Endodermal cell (in vitro differentiated cells): ENCODE data around the gene DGCR8. TPM values are rescaled to one million over a fixed set of nuclear protein-coding genes. Genes with fewer than 3 reads are reported as not detected.

ENCODE experiments used
- DNase-seq: peaks from one replicate; pipeline ENCODE4 v3.0.0-alpha.2; 2017
- H3K27ac ChIP-seq: 2 replicates; pipeline ENCODE4 v1.5.1; 2013; ENCODE audit warnings: mild to moderate bottlenecking, low read depth, low read length, moderate library complexity
- H3K27me3 ChIP-seq: 2 replicates; pipeline ENCODE4 v1.6.1; 2013; ENCODE audit warnings: mild to moderate bottlenecking, low read length, moderate library complexity; ENCODE audit not compliant: insufficient read depth, control insufficient read depth, poor library complexity, severe bottlenecking
- H3K36me3 ChIP-seq: 2 replicates; pipeline ENCODE4 v1.7.0; 2013; ENCODE audit warnings: mild to moderate bottlenecking, low read length, moderate library complexity; ENCODE audit not compliant: control insufficient read depth, insufficient read depth
- H3K4me1 ChIP-seq: one replicate; pipeline ENCODE4 v1.7.0; 2013; ENCODE audit warnings: low read length; ENCODE audit not compliant: control insufficient read depth, insufficient read depth
- H3K4me3 ChIP-seq: 2 replicates; pipeline ENCODE4 v1.5.1; 2013; ENCODE audit warnings: mild to moderate bottlenecking, low read length, moderate library complexity
- H3K9ac ChIP-seq: 2 replicates; pipeline ENCODE4 v1.6.1; 2013; ENCODE audit warnings: mild to moderate bottlenecking, low read length, moderate library complexity; ENCODE audit not compliant: poor library complexity, severe bottlenecking; ENCODE audit errors: extremely low read depth
- H3K9me3 ChIP-seq: 2 replicates; pipeline ENCODE4 v1.6.1; 2013; ENCODE audit warnings: mild to moderate bottlenecking, low read length, moderate library complexity; ENCODE audit not compliant: control insufficient read depth
- H3K27ac Mint-ChIP-seq: 2 replicates; pipeline ENCODE4 v1.8.0; 2020; ENCODE audit warnings: mixed read lengths
- H3K27me3 Mint-ChIP-seq: 2 replicates; pipeline ENCODE4 v1.8.0; 2021; ENCODE audit warnings: mild to moderate bottlenecking, mixed read lengths; ENCODE audit not compliant: insufficient read depth
- H3K36me3 Mint-ChIP-seq: 2 replicates; pipeline ENCODE4 v1.8.0; 2020; ENCODE audit warnings: low read depth, mixed read lengths
- H3K4me1 Mint-ChIP-seq: 2 replicates; pipeline ENCODE4 v1.8.0; 2020; ENCODE audit warnings: mixed read lengths
- H3K4me3 Mint-ChIP-seq: 2 replicates; pipeline ENCODE4 v1.8.0; 2020; ENCODE audit warnings: mild to moderate bottlenecking, moderate library complexity, mixed read lengths
- H3K9me3 Mint-ChIP-seq: 2 replicates; pipeline ENCODE4 v1.8.0; 2020; ENCODE audit warnings: mild to moderate bottlenecking, mixed read lengths
- WGBS, 2 experiments: methylation state at CpG; one replicate each; pipeline versions ENCODE4 v1.1.5 to v1.1.7; 2013; ENCODE audit warnings: missing lambda C conversion rate in 2 of 2, mixed read lengths in 1 of 2; ENCODE audit not compliant: insufficient coverage in 1 of 2, insufficient read length in 1 of 2; 5-methylcytosine and 5-hydroxymethylcytosine counted together
- total RNA-seq, 2 donors: library from RNA; stranded (reverse); fragmentation: NEBNext Ultra II Directional in 1 of 2; extraction: Animal tissue kit (Norgen Biotek cat#: 25700) in 1 of 2; gene quantifications; 2 replicates in 1 of 2; 3 replicates in 1 of 2; pipeline ENCODE4 v1.2.1, GENCODE V29; 2021
- TF ChIP-seq, protein P1 (sequence below): fragments of 200-600 bp; sonication (generic); conservative IDR thresholded peaks from 2 replicates; pipeline ENCODE4 v1.5.0; 2021; ENCODE audit warnings: antibody characterized with exemption, mild to moderate bottlenecking

Gene DGCR8
- total RNA-seq, 2 donors from 2014 or later: 61.3 to 76.1 TPM

DNA sequence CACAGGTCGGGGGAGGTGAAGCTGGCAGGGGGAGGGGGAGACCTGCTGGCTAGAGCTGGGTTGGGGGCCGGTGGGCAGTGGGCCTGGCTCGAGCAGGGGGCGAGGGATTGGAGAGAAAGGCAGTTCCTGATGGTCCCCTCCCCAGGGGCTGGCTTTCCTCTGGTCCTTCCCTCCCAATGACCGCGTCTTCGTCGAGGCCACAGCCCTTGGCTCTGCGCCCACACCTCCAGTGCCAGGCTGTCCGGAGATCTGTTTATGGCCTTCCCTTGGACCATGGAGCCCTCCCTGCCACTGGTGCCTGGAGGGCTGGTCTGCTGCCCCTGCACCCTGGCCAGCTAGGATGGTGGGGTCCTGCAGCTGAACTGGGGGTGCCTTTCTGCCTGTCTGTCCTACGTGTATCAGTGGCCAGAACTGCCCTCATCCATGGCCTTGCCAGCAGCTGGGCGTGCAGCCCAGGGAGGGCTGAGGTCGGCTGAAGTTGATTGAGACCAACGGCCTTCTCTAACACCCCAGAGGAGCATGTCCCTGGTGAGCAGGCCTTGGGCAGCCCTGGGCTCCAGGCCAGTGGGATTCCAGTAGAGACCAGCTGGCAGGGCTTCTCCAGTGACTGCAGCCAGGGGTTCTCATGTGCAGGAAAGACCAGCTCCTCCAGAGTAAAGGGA is 46.9 kb upstream of the DGCR8 start:
- Histone ChIP-seq H3K9me3 (no peaks in the 10 kb centered on the region), H3K9ac (no peak overlapping the region), H3K4me3 (no peak overlapping the region), H3K27ac (no peak overlapping the region), H3K36me3 (peaks cover 9% of the 10 kb centered on the region), H3K4me1 (no peaks in the 10 kb centered on the region), H3K27me3 (no peaks in the 10 kb centered on the region)
- Mint-ChIP-seq H3K9me3 (no peaks in the 10 kb centered on the region), H3K4me3 (no peak overlapping the region), H3K4me1 (peaks cover 5% of the 10 kb centered on the region), H3K27ac (no peak overlapping the region), H3K27me3 (no peaks in the 10 kb centered on the region), H3K36me3 (peaks cover 14% of the 10 kb centered on the region)
- 93 to 95% methylated on average over 7 to 14 of the region's 14 CpGs for WGBS, 2 experiments
- no peak for DNase-seq
- TF ChIP-seq, protein P1, sequence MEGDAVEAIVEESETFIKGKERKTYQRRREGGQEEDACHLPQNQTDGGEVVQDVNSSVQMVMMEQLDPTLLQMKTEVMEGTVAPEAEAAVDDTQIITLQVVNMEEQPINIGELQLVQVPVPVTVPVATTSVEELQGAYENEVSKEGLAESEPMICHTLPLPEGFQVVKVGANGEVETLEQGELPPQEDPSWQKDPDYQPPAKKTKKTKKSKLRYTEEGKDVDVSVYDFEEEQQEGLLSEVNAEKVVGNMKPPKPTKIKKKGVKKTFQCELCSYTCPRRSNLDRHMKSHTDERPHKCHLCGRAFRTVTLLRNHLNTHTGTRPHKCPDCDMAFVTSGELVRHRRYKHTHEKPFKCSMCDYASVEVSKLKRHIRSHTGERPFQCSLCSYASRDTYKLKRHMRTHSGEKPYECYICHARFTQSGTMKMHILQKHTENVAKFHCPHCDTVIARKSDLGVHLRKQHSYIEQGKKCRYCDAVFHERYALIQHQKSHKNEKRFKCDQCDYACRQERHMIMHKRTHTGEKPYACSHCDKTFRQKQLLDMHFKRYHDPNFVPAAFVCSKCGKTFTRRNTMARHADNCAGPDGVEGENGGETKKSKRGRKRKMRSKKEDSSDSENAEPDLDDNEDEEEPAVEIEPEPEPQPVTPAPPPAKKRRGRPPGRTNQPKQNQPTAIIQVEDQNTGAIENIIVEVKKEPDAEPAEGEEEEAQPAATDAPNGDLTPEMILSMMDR: no peak

DNA sequence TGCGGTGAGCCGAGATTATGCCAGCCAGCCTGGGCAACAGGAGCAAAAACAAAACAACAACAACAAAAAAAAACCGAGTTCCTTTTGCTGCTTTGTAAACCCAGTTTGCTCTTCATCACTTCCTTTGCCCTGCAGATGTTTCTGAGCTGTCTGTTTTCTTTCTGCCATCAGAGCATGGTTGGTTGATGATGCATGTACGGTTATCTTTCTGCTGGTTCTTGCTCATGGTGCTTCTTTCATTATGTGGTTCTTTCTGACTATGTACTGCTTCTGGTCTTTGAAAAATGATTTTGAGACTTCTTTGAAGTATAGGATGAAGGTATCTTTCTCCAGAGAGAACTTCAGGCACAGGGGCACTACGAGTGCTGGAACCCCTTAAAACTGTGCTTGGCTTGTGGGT is 45.9 kb upstream of the DGCR8 start:
- H3K4me1 Mint-ChIP-seq: peaks cover 5% of the 10 kb centered on the region
- no peaks in the 10 kb centered on the region for H3K27me3 Mint-ChIP-seq
- Histone ChIP-seq H3K27ac (no peak overlapping the region), H3K4me1 (no peaks in the 10 kb centered on the region), H3K36me3 (peaks cover 9% of the 10 kb centered on the region), H3K9ac (no peak overlapping the region), H3K4me3 (no peak overlapping the region), H3K27me3 (no peaks in the 10 kb centered on the region), H3K9me3 (no peaks in the 10 kb centered on the region)
- TF ChIP-seq, protein P1: no peak
- H3K27ac Mint-ChIP-seq: no peak overlapping the region
- peaks cover 17% of the 10 kb centered on the region for H3K36me3 Mint-ChIP-seq
- no peak for DNase-seq
- H3K9me3 Mint-ChIP-seq: no peaks in the 10 kb centered on the region
- no peak overlapping the region for H3K4me3 Mint-ChIP-seq
- WGBS, 2 experiments: 83% methylated on average over 1 to 5 of the region's 5 CpGs

DNA sequence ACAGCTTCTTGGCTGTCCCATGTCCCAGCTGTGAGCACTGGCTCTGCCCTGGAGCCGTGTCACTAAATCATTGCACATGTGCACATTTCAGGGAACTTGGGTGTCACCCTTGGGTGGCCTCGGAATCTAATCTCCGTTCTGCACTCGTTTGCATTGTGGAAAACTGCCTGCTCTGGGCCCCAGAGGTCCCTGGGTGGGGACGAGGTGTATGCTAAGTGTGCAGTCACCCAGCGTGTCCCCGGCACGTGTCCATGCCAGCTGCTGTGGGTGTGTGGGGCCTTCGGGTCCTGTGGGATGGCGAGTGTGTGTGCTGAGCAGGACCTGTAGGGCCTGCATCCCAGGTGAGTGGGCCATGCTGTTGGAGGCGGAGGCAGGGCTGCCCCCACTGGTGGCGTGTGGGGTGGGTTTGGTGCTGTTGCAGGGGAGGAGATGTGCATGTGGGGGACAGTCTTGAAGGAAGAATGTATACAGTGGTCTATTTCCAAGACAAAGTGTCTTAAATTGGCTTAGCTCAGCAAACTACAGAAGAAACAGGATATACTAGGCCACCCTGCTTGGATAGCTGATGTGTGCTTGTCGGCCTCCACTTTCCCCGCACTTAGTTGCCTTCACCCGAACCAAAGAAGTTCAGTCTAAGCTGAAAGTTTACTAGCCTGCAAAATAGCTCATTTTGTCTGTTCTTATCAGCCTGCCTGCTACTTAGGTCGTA is 44.5 kb upstream of the DGCR8 start:
- H3K27ac ChIP-seq: no peak overlapping the region

More for the DNA sequence above, 44.5 kb upstream of the DGCR8 start:
- H3K36me3 ChIP-seq: peaks cover 9% of the 10 kb centered on the region
- WGBS, 2 experiments: 87 to 93% methylated on average over 12 to 16 of the region's 16 CpGs
- no peaks in the 10 kb centered on the region for H3K4me1 ChIP-seq
- H3K9ac ChIP-seq: no peak overlapping the region
- H3K27me3 ChIP-seq: no peaks in the 10 kb centered on the region
- no peaks in the 10 kb centered on the region for H3K9me3 ChIP-seq
- H3K4me3 ChIP-seq: no peak overlapping the region
- no peak overlapping the region for H3K4me3 Mint-ChIP-seq
- TF ChIP-seq, protein P1: no peak
- peaks cover 25% of the 10 kb centered on the region for H3K36me3 Mint-ChIP-seq
- H3K4me1 Mint-ChIP-seq: peaks cover 5% of the 10 kb centered on the region
- no peaks in the 10 kb centered on the region for H3K9me3 Mint-ChIP-seq
- no peak overlapping the region for H3K27ac Mint-ChIP-seq
- DNase-seq: no peak
- H3K27me3 Mint-ChIP-seq: no peaks in the 10 kb centered on the region
